ENCODE data around the gene IRF4.

IRF4 gene

GRCh38 chr6:386688-387266 is 4.8 kb upstream of the IRF4 start (continued):
- TF ChIP-seq ZNF214 (tag by site-specific recombination; IDR thresholded peaks at IDR 0.05; ENCODE audit: borderline replicate concordance) (no peak), ZNF626 (tag by site-specific recombination; IDR thresholded peaks at IDR 0.05) (no peak), ZNF426 (tag by site-specific recombination; IDR thresholded peaks at IDR 0.05) (no peak), ZSCAN16 (tag by site-specific recombination; IDR thresholded peaks at IDR 0.05) (no peak), INSM2 (tag by site-specific recombination; IDR thresholded peaks at IDR 0.05) (no peak)

- H3K4me3 ChIP-seq (ENCODE audit: low read depth, low read length), result no peak overlapping the region
- POLR2A ChIA-PET, result no interaction called here
- TF ChIP-seq HIC1 (tag by site-specific recombination; IDR thresholded peaks at IDR 0.05) (no peak), ATF2 (tag by site-specific recombination; IDR thresholded peaks at IDR 0.05; ENCODE audit: low read depth) (peak; percentile 72)
- no peaks in the 10 kb centered on the region; the same call in 1 of the 2 replicates for H3K4me1 ChIP-seq (ENCODE audit: control insufficient read depth, insufficient read depth, low read length)
- H3K27ac ChIP-seq (ENCODE audit: extremely low read depth, low read depth, low read length), result no peak overlapping the region
- no peaks in the 10 kb centered on the region for H3K36me3 ChIP-seq (ENCODE audit: control insufficient read depth in 2 of 2, insufficient read depth in 1 of 2, low read length in 2 of 2)
- CTCF ChIA-PET, result interaction anchor here (0.6 to 1.1 kb wide), 4 partner anchors 10 to 229 kb away, joined by 3 to 6 read pairs (median 4); no protein-coding TSS in a partner anchor
- no peaks in the 10 kb centered on the region for H3K9me3 ChIP-seq (ENCODE audit: control insufficient read depth, insufficient read depth, low read depth, low read length)
These were observed 4.2 kb upstream of the IRF4 start for GRCh38 chr6:387293-387741.

- ChIA-PET POLR2A (no interaction called here), CTCF (interaction anchor here (0.6 to 1.1 kb wide), 4 partner anchors 9 to 202 kb away, joined by 3 to 6 read pairs (median 4); no protein-coding TSS in a partner anchor)
- no peaks in the 10 kb centered on the region for H3K36me3 ChIP-seq (ENCODE audit: control insufficient read depth in 2 of 2, insufficient read depth in 1 of 2, low read length in 2 of 2)
- H3K4me3 ChIP-seq (ENCODE audit: low read depth, low read length), result no peak overlapping the region
- no peaks in the 10 kb centered on the region; the same call in 1 of the 2 replicates for H3K4me1 ChIP-seq (ENCODE audit: control insufficient read depth, insufficient read depth, low read length)
- H3K9me3 ChIP-seq (ENCODE audit: control insufficient read depth, insufficient read depth, low read depth, low read length), result no peaks in the 10 kb centered on the region
- H3K27ac ChIP-seq (ENCODE audit: extremely low read depth, low read depth, low read length), result no peak overlapping the region
- TF ChIP-seq BCL11A (tag by site-specific recombination; IDR thresholded peaks at IDR 0.05; ENCODE audit: low read depth) (no peak), ZNF580 (tag by site-specific recombination; IDR thresholded peaks at IDR 0.05) (no peak), ZBTB20 (tag by site-specific recombination; IDR thresholded peaks at IDR 0.05) (no peak), ZNF571 (tag by site-specific recombination; IDR thresholded peaks at IDR 0.05) (no peak), TSHZ1 (tag by site-specific recombination; IDR thresholded peaks at IDR 0.05; ENCODE audit: borderline replicate concordance) (no peak), ZNF174 (tag by site-specific recombination; IDR thresholded peaks at IDR 0.05) (no peak), ZNF529 (tag by site-specific recombination; IDR thresholded peaks at IDR 0.05; ENCODE audit: insufficient replicate concordance) (no peak), ZNF292 (tag by site-specific recombination; IDR thresholded peaks at IDR 0.05; ENCODE audit: borderline replicate concordance, low read depth) (no peak), ZBTB49 (tag by site-specific recombination; IDR thresholded peaks at IDR 0.05; ENCODE audit: low read depth) (no peak), ZNF792 (tag by site-specific recombination; IDR thresholded peaks at IDR 0.05) (no peak), ZNF560 (tag by site-specific recombination; IDR thresholded peaks at IDR 0.05; ENCODE audit: borderline replicate concordance) (no peak), ZNF423 (tag by site-specific recombination; IDR thresholded peaks at IDR 0.05) (no peak)
These were observed 3.2 kb upstream of the IRF4 start for GRCh38 chr6:388202-388903.
